ENCODE data around the gene RXRA.

DNA sequence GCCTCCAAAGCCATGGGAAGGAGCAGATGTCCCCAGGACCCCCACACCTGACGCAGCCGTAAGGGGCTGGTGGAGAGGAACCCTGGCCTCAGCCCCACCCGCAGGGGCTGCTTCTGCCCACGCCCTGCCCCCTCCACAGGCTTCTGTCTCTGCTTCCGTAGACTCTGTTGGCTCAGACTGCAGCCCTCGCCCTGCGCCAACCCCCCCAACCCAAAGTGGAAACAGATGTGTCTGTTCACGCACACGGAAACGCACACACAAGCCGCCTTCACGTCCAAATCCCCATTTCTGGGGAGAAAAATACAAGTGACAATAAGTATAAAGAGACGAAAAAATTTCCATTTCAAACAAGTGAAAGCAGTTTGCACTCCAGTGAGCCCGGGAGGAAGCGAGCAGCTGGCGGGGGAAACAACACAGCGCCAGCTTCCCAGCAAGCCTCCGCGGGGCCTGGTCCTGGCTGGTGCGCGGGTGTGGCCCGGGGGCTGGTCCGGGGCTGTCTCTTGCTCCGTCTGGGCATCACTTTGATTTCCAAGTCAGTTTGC lies 32.6 kb upstream of the RXRA start:
- TF ChIP-seq, protein P1, sequence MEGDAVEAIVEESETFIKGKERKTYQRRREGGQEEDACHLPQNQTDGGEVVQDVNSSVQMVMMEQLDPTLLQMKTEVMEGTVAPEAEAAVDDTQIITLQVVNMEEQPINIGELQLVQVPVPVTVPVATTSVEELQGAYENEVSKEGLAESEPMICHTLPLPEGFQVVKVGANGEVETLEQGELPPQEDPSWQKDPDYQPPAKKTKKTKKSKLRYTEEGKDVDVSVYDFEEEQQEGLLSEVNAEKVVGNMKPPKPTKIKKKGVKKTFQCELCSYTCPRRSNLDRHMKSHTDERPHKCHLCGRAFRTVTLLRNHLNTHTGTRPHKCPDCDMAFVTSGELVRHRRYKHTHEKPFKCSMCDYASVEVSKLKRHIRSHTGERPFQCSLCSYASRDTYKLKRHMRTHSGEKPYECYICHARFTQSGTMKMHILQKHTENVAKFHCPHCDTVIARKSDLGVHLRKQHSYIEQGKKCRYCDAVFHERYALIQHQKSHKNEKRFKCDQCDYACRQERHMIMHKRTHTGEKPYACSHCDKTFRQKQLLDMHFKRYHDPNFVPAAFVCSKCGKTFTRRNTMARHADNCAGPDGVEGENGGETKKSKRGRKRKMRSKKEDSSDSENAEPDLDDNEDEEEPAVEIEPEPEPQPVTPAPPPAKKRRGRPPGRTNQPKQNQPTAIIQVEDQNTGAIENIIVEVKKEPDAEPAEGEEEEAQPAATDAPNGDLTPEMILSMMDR (IDR thresholded peaks at IDR 0.05; ENCODE audit: insufficient read depth, low read length, poor library complexity, severe bottlenecking) = no peak
- TF ChIP-seq EZH2phosphoT487 (conservative IDR thresholded peaks at IDR 0.05; ENCODE audit: low read length) = no peak

Data from SU-DHL-6 (cell line).